ENCODE measurements around the gene KRT76.

DNA sequence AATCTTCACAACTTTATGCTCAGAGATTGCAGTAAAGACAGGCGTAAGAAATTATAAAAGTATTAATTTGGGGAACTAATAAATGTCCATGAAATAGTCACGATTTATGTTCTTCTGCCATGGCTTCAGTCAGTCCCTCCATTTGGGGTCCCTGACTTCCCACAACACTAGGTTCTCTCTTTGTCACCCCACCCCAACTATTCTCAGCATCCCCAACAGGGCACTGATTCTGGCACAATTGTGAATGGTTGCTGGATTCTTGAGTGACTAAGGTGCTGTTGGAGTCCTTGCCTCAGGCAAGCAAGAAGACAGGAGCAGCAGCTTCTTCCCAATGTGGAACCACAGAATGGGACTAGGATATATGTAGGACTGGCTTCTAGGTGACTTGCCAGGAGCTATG is 15.3 kb downstream of the KRT76 start:
- TF ChIP-seq, protein P1, sequence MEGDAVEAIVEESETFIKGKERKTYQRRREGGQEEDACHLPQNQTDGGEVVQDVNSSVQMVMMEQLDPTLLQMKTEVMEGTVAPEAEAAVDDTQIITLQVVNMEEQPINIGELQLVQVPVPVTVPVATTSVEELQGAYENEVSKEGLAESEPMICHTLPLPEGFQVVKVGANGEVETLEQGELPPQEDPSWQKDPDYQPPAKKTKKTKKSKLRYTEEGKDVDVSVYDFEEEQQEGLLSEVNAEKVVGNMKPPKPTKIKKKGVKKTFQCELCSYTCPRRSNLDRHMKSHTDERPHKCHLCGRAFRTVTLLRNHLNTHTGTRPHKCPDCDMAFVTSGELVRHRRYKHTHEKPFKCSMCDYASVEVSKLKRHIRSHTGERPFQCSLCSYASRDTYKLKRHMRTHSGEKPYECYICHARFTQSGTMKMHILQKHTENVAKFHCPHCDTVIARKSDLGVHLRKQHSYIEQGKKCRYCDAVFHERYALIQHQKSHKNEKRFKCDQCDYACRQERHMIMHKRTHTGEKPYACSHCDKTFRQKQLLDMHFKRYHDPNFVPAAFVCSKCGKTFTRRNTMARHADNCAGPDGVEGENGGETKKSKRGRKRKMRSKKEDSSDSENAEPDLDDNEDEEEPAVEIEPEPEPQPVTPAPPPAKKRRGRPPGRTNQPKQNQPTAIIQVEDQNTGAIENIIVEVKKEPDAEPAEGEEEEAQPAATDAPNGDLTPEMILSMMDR (IDR thresholded peaks at IDR 0.05), result no peak
- TF ChIP-seq POLR2A (IDR thresholded peaks at IDR 0.05) (no peak), EP300 (IDR thresholded peaks at IDR 0.05) (no peak)

All from gastroesophageal sphincter (tissue), 3 donors.